NOMO-1 (cell line): ENCODE results near the gene ULK1.

Experiments
- DNase-seq, 2 experiments: peaks; one replicate each; lab custom pipeline; 2025; ENCODE audit not compliant: unreplicated experiment in 2 of 2; lab: John Stamatoyannopoulos, UW

Gene ULK1

DNA sequence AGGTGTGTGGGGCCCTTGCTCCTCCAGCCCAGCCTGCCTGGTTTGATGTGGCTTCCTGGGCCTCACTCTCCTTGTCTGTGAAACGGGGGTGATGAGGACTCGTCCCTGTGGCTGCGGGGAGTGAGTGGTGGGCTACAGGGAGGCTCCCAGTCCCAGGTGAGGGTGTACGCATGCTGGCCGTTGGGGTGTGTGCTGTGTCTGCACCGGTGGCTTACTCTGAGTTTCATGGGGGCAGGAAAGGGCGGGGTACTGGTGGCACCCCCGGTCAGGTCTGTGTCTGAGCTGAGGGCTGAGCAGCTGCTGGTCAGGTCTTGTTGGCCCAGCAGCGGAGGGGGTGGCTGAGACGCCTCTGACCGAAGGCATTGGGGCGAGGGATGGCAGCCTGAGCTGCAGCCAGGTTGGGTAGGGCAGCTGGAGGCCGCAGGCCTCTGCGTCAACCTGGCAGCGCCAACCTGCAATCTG is 11.2 kb downstream of the ULK1 start:
- DNase-seq: no peak

DNA sequence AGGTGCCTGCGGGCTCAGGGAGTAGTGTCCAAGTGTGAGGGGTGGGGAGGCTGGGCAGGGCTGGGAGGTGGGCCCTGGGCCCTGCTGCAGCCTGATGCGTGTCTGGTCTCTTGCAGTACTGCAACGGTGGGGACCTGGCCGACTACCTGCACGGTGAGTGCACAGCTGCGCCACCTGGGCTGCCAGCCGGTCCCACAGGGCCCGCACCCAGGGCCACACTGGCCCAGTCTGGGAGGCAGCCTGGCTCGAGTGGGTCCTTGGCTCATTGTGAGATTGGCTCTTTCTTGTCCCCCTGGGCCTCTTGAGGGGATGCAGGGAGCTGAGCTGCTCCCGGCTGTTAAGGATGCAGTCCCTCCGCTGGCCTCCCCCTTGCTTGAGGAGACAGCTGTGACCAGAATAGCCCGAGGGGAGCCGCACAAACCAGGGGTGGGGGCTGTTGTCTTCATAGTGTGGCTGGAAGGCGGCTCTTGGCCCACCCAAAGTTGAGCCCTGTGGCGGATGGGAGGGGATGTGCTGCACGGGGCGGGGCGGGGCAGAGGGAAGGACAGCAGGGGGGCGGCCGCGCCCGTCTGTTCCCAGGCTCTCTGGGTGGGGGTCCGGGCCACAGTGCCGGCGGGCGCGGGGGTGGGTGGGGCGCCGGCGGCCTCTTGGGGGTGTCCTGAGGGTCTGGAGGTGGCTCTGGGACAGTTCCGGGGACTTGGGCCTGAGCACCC is 13.1 kb downstream of the ULK1 start:
- no peak for DNase-seq

DNA sequence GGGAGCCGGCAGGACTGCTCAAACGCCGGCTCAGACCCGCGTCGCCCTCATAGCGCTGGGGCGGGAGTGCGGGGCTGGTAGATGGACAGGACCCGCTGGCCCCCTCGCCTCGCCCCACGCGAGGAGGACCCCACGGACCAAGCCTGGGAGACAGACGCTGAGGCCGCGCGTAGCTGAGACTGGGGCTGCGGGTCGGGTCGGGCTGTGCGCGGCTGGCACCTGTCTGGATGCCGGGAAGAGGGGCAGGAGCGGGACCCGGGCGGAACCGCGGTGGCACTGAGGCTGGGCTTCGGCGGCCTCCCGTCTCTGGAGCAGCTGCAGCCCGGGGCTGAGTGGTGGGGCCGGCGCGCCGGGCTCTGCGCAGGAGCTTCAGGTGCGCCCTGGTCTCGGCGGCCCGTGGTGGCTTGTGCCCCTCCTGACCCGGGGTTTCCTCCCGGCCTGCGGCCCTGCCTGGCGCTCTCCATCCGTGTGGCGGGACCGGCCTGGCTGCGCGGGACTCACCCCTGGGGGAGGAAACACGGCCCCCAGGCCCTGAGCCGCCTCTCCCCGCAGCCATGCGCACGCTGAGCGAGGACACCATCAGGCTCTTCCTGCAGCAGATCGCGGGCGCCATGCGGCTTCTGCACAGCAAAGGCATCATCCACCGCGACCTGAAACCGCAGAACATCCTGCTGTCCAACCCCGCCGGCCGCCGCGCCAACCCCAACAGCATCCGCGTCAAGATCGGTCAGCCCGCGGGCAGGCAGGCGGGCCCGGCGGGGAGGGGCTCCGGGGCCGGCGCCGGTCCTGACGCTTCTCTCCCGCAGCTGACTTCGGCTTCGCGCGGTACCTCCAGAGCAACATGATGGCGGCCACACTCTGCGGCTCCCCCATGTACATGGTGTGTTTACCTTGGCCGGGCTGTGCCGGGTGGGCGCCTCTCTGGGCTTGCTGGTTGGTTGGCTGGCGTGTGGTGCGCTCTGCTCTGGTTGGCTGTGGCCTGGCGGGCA is 14.0 kb downstream of the ULK1 start:
- no peak for DNase-seq

DNA sequence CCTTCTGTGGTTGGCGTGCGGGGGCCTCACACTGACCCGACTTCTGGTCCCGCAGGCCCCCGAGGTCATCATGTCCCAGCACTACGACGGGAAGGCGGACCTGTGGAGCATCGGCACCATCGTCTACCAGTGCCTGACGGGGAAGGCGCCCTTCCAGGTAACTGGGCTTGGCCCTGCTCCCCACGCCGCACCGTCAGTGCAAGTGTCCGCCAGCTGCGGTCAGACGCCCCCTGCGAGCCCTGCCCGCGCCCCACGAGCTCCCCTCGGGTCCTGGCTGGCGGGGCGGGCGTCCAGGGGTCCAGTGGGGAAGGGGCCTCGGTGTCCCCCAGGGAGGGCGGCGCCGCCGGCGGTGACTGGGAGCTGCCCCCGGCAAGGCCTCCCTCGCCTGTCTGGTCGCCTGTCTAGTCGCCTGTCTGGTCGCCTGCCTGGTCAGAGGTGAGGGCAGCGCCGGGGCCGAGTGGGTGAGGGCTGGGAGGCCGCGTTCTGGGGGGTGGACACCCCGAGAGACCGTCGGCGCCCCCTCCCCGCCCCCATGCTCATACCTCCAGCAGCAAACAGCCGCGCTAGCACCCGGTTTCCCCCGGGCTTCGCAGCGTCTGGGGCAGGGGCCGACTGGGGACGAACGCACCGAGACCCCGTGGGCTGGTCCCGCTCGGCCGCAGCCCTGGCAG is 14.8 kb downstream of the ULK1 start:
- no peak for DNase-seq

DNA sequence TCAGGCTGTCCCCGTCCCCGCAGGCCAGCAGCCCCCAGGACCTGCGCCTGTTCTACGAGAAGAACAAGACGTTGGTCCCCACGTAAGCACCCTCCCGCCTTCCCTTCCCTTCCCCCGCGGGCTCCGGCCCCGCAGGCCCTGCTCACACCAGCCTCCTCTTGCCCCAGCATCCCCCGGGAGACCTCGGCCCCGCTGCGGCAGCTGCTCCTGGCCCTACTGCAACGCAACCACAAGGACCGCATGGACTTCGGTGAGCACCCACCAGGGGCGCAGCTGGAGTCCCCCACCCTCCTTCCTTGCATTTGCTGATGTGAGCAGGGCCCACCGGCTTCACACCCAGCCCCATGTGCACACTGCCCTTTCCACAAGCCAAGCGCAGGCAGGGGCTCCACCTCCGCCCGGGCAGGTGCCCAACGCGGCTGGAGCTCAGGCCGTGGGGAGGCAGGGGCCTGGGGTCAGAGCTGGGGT is 15.4 kb downstream of the ULK1 start:
- DNase-seq: no peak

DNA sequence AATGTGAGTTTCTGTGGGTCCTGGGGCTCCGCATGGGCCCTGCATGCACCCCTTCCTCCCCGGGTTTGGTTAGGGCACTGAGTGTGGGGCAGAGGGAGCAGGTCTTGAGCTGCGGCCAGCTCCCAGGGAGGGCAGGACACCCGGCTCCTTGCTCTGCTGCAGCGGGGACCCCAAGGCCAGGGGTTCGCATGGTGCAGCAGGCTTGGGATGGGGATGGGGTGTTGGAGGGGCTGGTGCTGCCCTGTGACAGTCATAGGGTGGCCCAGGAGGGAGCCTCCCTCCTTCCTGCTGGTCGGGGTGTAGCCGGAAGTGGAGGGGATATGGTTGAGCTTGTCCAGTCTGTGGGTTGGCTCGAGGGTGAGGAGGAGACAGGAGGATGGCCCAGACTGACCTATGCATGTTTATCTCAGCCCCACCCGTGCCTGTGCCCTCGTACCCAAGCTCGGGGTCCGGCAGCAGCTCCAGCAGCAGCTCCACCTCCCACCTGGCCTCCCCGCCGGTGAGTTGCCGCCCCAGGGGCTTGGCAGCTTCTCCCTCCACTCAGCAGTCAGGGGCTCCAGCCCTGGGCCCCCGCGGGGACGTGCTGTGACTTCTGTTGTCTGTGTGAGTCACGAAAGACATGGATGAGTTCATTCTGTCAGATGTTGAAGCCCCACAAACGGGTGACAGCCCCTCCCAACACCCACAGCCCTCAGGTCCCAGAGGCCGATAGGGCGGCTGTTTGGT is 16.0 kb downstream of the ULK1 start:
- no peak for DNase-seq

DNA sequence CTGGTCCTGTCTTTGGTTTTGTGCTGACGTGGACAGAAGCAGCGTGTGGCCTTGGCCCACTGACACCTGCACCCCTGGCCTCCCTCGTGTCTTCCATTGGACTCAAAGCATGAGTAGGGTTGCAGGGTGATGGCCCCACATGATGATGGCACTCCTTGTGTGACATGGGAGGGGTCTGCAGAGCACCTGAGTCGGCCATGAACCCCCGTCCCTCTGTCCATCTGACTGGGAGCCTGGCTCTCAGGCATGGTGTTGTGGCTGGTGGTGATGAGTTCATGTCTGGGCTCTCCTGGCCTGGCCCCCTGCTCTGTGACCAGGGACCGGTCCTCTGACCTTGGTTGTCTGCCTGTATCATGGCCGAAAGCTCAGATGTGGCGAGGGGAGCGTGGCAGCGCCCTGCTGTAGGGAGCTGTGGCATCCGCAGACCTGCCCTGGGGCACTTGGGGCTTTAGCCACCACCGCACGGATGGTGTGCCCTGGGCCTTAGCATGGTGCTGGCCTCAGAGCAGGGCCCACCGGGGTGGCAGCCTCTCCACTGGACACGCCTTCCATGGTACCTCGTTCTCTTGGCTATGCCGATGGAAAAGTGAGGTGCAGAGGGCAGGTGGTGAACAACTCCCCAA is 16.7 kb downstream of the ULK1 start:
- no peak for DNase-seq

DNA sequence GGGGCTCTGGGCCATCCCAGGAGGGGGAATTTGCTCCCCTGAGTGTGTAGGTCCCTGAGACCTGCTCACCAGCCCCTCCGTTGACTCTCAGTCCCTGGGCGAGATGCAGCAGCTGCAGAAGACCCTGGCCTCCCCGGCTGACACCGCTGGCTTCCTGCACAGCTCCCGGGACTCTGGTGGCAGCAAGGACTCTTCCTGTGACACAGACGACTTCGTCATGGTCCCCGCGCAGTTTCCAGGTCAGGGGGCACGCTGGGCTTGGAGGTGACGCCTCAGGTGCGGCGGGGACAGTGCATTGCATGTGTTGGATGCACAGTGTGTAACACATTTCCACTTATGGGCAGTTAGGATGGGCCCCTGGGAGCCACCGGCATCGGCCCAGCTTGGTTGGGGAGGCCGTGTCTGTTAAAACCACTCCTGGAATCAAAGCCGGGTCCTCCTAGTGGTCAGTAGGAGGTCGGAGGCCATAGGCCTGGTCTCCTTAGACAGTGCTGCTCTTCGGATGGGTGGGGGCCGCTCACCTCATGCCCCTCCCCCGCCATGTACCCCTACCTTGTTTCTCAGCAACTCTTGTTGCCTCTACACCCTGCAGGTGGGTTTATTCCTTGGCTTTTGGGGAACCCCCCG is 17.5 kb downstream of the ULK1 start:
- no peak for DNase-seq

DNA sequence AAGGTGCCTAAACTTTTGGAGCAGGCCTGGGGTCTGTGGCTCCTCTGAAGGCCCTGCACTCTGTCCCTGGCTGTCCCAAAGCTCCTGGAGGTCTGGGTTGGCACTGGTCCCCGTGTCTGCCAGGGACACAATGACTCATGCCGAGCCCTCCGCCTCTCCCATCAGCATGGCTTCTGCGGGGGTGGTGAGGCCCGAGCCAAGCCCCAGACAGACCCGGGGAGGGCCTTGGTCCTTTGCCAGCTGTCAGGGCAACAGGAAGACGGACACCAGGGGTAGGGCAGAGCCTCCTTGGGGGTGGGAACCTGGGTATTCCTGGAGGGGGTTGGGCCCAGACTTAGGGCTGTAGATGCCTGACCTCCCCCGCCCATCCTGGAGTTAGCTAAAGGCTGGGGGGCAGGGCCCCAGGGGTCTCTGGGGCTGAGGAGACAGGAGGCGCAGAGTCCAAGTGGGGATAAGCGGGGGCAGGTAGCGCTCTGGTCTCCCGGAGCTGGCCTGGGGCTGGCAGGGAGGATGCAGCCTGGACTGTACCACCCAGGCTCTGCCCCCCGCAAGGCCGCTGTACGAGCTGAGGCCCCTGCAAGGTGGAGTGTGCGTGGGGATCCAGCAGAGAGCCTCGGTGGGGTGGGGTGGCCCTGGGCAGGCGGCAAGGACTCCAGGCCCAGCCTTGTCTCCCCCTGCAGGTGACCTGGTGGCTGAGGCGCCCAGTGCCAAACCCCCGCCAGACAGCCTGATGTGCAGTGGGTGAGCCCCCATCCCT is 18.3 kb downstream of the ULK1 start:
- no peak for DNase-seq

DNA sequence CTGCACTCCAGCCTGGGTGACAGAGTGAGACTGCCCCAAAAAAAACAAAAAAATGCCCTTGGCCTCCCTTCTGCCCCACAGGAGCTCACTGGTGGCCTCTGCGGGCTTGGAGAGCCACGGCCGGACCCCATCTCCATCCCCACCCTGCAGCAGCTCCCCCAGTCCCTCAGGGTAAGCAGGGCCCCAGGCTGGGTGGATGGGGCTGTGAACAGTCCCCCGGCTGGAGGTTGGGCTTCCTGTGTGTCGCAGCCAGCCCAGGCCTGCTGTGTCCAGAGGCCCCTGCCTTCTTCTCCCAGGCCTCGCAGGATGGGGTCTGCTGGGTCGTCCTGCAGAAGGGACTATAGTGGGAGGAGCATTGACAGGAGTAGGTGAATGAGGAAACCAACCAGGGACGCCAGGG is 19.2 kb downstream of the ULK1 start:
- no peak for DNase-seq

DNA sequence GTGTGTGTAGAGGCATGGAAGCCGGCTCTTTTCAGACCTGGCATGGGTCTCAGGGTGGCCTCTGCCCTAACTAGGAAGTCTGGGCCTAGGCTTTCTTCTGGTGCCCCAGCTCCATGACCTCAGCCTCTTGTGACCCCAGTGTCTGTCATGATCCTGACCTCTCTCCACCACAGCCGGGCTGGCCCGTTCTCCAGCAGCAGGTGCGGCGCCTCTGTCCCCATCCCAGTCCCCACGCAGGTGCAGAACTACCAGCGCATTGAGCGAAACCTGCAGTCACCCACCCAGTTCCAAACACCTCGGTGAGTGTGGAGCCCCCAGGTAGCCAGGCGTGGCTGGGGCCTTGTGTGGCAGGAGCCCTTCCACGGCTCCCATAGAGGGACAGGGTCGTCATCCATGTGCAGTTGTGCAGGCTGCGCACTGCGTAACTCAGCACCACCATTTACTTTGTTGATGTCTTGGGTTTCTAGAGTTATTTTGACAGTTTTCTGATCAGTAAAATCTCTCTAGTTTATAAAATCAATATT is 19.8 kb downstream of the ULK1 start:
- DNase-seq: no peak

DNA sequence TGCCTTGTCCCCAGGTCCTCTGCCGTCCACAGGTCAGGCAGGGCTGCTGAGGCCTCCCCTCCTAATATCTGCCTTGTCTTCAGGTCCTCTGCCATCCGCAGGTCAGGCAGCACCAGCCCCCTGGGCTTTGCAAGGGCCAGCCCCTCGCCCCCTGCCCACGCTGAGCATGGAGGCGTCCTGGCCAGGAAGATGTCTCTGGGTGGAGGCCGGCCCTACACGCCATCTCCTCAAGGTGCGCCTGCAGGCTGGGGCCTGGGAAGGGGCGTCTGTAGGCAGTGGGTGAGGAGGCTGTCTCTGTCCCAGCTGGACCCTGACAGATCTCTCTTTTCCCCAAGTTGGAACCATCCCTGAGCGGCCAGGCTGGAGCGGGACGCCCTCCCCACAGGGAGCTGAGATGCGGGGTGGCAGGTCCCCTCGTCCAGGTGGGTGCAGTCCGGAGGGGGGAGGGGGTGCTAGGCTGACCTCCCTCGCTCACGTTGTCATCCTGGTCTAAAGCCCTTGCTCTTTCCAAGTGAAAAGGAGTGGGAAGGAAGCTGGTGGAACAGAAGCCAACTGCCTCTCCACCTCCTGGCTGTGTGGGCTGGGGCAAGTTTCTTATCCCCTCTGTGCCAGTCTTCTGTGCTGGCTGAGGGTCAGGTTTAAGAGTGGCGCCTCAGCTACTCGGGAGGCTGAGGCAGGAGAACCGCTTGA is 20.7 kb downstream of the ULK1 start:
- no peak for DNase-seq

DNA sequence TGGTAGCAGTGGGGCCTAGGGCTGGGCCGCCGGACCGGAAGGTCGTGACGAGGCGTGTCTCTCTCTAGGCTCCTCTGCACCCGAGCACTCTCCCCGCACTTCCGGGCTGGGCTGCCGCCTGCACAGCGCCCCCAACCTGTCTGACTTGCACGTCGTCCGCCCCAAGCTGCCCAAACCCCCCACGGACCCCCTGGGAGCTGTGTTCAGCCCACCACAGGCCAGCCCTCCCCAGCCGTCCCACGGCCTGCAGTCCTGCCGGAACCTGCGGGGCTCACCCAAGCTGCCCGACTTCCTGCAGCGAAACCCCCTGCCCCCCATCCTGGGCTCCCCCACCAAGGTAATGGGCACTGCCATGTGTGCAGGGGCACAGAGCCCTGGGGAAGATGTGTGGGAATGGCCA is 21.4 kb downstream of the ULK1 start:
- no peak for DNase-seq

DNA sequence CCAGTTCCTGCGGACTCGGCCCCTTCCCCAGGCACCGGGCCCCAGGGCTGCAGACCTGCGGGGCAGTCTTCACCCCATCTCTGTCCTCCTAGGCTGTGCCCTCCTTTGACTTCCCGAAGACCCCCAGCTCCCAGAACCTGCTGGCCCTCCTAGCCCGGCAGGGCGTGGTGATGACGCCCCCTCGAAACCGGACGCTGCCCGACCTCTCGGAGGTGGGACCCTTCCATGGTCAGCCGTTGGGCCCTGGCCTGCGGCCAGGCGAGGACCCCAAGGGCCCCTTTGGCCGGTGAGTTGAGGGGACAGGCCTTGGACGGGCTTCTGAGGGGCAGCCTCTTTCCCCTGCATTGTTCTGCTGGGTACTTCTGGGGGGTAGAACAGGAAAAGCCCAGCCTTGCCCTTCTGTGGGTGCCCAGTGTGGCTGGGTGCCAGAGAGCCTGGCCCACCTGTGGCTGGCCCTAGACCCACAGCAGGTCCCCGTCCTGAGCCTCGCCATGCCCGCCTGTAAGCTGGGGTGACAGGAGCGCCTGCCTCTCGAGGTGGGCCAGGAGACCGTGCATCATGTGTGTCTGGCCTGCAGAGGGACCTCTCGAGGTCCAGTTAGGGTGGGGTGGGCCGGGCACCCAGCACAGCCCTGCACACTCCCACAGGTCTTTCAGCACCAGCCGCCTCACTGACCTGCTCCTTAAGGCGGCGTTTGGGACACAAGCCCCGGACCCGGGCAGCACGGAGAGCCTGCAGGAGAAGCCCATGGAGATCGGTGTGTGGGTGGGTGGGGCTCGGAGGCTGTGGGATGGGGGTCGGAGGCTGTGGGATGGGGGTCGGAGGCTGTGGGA is 22.1 kb downstream of the ULK1 start:
- no peak for DNase-seq

DNA sequence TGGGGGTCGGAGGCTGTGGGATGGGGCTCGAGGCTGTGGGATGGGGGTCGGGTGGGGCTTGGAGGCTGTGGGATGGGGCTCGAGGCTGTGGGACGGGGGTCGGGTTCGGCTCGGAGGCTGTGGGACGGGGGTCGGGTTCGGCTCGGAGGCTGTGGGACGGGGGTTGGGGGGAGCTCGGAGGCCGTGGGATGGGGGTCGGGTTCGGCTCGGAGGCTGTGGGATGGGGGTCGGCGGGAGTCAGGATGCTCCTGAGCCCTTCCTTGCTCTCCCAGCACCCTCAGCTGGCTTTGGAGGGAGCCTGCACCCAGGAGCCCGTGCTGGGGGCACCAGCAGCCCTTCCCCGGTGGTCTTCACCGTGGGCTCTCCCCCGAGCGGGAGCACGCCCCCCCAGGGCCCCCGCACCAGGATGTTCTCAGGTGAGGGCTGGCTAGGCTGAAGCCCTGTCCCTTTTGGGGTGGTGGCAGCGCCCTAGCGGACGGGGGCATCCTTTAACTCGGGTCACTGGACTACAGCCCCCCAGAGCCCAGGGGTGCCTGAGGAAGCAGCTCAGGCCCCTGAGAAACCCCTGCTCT is 22.8 kb downstream of the ULK1 start:
- no peak for DNase-seq

DNA sequence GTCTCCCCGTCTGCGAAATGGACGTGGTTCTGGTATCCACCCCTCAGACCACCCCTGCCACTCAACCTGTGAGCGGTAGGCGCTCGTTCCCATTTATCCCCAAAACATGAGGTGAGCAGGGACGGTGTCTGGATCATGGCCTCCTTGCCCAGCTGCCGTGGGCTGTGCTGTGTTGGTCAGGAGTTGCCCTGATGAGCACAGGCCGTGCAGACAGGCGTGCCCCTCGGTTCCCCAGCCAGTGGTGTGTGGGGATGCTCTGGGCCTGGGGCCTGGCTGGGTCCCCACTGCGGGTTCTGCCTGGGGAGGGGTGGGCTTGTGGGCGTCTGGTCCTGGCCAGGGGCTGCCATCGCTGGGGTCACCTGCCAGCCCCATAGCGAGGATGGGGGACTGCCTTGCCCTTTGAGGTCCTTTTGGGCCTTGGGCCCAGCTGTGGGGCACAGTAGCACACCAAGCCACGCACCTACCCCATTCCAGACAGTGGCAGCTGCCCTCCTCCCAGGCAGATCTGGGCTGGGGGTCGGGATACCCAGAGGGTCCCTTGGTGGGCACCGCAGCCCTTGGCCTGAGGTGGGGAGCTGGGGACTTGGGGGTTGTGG is 23.4 kb downstream of the ULK1 start:
- no peak for DNase-seq
